Activated CD8-positive, alpha-beta T cell treated with anti-CD3 and anti-CD28 coated beads, Interleukin-2, amount 10 ng/mL, durations not matched to agents 7 days and 5 days (primary cell): ENCODE results near the gene CTR9. TPM values are rescaled to one million over a fixed set of nuclear protein-coding genes. Genes with fewer than 3 reads are reported as not detected.

Experiments
- ATAC-seq: fragments of 150-1000 bp; cut with Tn5 transposase; one replicate; pipeline ENCODE4 v1.10.0; 2021; ENCODE audit warnings: moderate library complexity
- CTCF ChIA-PET: fragments of 350-600 bp; sonication (Branson Sonifier 250); formaldehyde crosslinking; loops from one replicate; lab custom pipeline; 2021; ENCODE audit warnings: antibody characterized with exemption; lab: Charles Lee
- POLR2A ChIA-PET: fragments of 350-600 bp; sonication (Branson Sonifier 250); formaldehyde crosslinking; loops from one replicate; lab custom pipeline; 2021; ENCODE audit warnings: antibody characterized with exemption; lab: Charles Lee
- DNase-seq: peaks from one replicate; pipeline ENCODE4 v3.0.0-alpha.2; 2020
- H3K27ac Mint-ChIP-seq: one replicate; pipeline ENCODE4 v1.8.0; 2021; ENCODE audit warnings: mild to moderate bottlenecking, mixed read lengths
- H3K27me3 Mint-ChIP-seq: one replicate; pipeline ENCODE4 v1.8.0; 2021; ENCODE audit warnings: low read depth, mixed read lengths
- H3K36me3 Mint-ChIP-seq: one replicate; pipeline ENCODE4 v1.8.0; 2021; ENCODE audit warnings: low read depth, mixed read lengths
- H3K4me1 Mint-ChIP-seq: one replicate; pipeline ENCODE4 v1.8.0; 2021; ENCODE audit warnings: low read depth, mixed read lengths
- H3K4me3 Mint-ChIP-seq: one replicate; pipeline ENCODE4 v1.8.0; 2021; ENCODE audit warnings: mild to moderate bottlenecking, mixed read lengths
- H3K9me3 Mint-ChIP-seq: one replicate; pipeline ENCODE4 v1.8.0; 2022; ENCODE audit warnings: mixed read lengths; ENCODE audit not compliant: insufficient read depth
- total RNA-seq, 2 experiments: library from RNA; stranded (reverse); gene quantifications; one replicate each; pipeline ENCODE4 v1.2.3, GENCODE V29; 2021

The CTR9 gene
- total RNA-seq, 2 experiments from 2014 or later: 43.4 to 44.0 TPM

DNA sequence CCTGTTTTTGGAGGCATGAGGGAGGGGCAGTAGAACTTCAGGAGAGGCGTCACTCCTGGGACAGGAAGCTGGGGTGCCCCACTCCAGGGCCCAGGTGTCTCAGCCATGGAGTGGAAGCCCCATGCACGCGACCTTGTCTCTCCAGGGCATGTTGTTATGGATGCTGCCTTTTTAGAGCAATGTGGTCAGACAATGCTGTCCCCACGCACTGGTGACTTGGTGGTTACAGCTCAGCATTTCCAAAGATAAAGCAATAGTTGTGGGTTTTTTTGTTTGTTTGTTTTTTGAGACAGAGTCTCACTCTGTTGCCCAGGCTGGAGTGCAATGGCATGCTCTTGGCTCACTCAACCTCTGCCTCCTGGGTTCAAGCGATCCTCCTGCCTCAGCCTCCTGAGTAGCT lies 35.4 kb downstream of the CTR9 start:
- peaks cover 8% of the 10 kb centered on the region for H3K27me3 Mint-ChIP-seq
- H3K9me3 Mint-ChIP-seq: no peaks in the 10 kb centered on the region
- DNase-seq (no peak), ATAC-seq (no peak)
- POLR2A ChIA-PET: no interaction called here
- no peaks in the 10 kb centered on the region for H3K4me1 Mint-ChIP-seq
- H3K36me3 Mint-ChIP-seq: no peaks in the 10 kb centered on the region
- CTCF ChIA-PET: interaction anchor here (0.6 to 1.0 kb wide), 2 partner anchors 15 to 17 kb away, joined by 3 to 4 read pairs; no protein-coding TSS in a partner anchor
- H3K4me3 Mint-ChIP-seq: no peak overlapping the region
- H3K27ac Mint-ChIP-seq: no peak overlapping the region

DNA sequence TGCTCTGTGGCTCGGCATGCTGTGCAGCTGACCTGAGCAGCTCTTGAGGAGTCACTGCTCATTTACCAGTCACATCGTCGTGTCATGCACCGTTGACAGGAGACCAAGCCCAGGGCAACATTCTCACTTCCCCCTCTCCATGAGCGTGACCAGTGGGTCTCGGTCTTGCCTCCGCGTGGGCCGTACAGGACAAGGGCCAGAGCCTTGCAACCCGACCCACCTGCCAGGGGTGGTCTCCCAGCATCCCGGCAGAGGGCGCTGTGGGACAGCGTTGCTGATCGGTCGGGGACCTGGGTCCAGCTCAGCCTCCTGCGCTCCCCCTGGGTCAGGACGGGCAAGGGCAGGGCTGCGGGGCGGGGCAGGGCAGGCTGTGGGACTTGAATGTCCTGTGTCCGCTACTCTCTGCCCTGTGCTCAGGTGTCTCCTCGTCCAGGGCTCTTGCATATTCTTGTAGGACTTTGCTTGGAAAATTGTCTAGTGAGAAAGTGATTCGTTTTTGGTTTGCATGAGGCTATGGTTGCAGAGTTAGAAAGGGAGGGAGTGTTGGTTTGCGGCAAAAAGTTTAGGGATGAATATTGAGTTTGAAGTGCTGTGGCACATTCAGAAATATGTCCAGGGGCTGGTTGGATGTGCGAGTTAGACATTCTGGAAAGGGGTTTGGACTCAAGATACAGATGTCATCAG lies 41.5 kb downstream of the CTR9 start:
- H3K36me3 Mint-ChIP-seq: peaks cover 29% of the 10 kb centered on the region
- H3K4me1 Mint-ChIP-seq: peaks cover 36% of the 10 kb centered on the region
- H3K27ac Mint-ChIP-seq: no peak overlapping the region
- DNase-seq (peak; percentile 88), ATAC-seq (peak; percentile 87)
- H3K27me3 Mint-ChIP-seq: peaks cover 16% of the 10 kb centered on the region
- no peaks in the 10 kb centered on the region for H3K9me3 Mint-ChIP-seq
- POLR2A ChIA-PET: interaction anchor here (0.6 to 3.7 kb wide), 5 partner anchors 11 to 230 kb away, joined by 3 to 38 read pairs (median 8); partner anchors contain the start of genes EIF4G2 and ZBED5
- CTCF ChIA-PET: interaction anchor here (0.6 to 7.7 kb wide), 62 partner anchors 10 to 1057 kb away, joined by 3 to 78 read pairs (median 5); partner anchors contain the start of genes CTR9, EIF4G2 and ZBED5
- H3K4me3 Mint-ChIP-seq: no peak overlapping the region

- DNase-seq: no peak
- ChIA-PET CTCF (interaction anchor here (0.7 to 7.7 kb wide), 50 partner anchors 9 to 994 kb away, joined by 3 to 78 read pairs (median 6); partner anchors contain the start of genes CTR9, EIF4G2 and ZBED5), POLR2A (interaction anchor here (0.7 to 3.7 kb wide), 4 partner anchors 9 to 64 kb away, joined by 3 to 38 read pairs (median 10); partner anchors contain the start of genes EIF4G2 and ZBED5)
- peaks cover 46% of the 10 kb centered on the region for H3K4me1 Mint-ChIP-seq
- no peak for ATAC-seq
- H3K27ac Mint-ChIP-seq: peak overlapping the region; percentile 40
- H3K36me3 Mint-ChIP-seq: peaks cover 37% of the 10 kb centered on the region
- no peaks in the 10 kb centered on the region for H3K9me3 Mint-ChIP-seq
- H3K27me3 Mint-ChIP-seq: peaks cover 16% of the 10 kb centered on the region
- peak overlapping the region; percentile 45 for H3K4me3 Mint-ChIP-seq
Observed at GRCh38 chr11:10793470-10794255, 42.6 kb downstream of the CTR9 start.

- ChIA-PET CTCF (interaction anchor here (1.0 to 2.2 kb wide), 3 partner anchors 8 to 231 kb away, joined by 3 to 9 read pairs (median 3); no protein-coding TSS in a partner anchor), POLR2A (interaction anchor here (0.7 to 2.2 kb wide), 4 partner anchors 8 to 419 kb away, joined by 3 to 24 read pairs (median 5); partner anchors contain the start of gene EIF4G2)
- Mint-ChIP-seq H3K9me3 (no peaks in the 10 kb centered on the region), H3K4me3 (no peak overlapping the region), H3K4me1 (peaks cover 71% of the 10 kb centered on the region), H3K27me3 (peaks cover 8% of the 10 kb centered on the region), H3K27ac (peak overlapping the region; percentile 40), H3K36me3 (peaks cover 63% of the 10 kb centered on the region)
- no peak for DNase-seq
- no peak for ATAC-seq
Observed at GRCh38 chr11:10796191-10796590, 45.1 kb downstream of the CTR9 start.

GRCh38 chr11:10797001-10797400 lies 46.0 kb downstream of the CTR9 start:
- DNase-seq: no peak
- Mint-ChIP-seq H3K9me3 (no peaks in the 10 kb centered on the region), H3K4me3 (no peak overlapping the region), H3K36me3 (peaks cover 71% of the 10 kb centered on the region), H3K4me1 (peaks cover 79% of the 10 kb centered on the region), H3K27me3 (peaks cover 5% of the 10 kb centered on the region), H3K27ac (peak overlapping the region; percentile 48)
- ChIA-PET POLR2A (interaction anchor here (0.7 to 4.4 kb wide), 4 partner anchors 12 to 420 kb away, joined by 3 to 56 read pairs (median 14); partner anchors contain the start of gene EIF4G2), CTCF (interaction anchor here (2.2 kb wide), 1 partner anchor 26 kb away, joined by 9 read pairs; no protein-coding TSS in a partner anchor)
- ATAC-seq: no peak

- no peak overlapping the region for H3K27ac Mint-ChIP-seq
- H3K27me3 Mint-ChIP-seq: peaks cover 5% of the 10 kb centered on the region
- DNase-seq (no peak), ATAC-seq (no peak)
- H3K4me3 Mint-ChIP-seq: no peak overlapping the region
- H3K4me1 Mint-ChIP-seq: peaks cover 80% of the 10 kb centered on the region
- H3K9me3 Mint-ChIP-seq: no peaks in the 10 kb centered on the region
- POLR2A ChIA-PET: interaction anchor here (1.2 to 4.4 kb wide), 2 partner anchors 11 to 60 kb away, joined by 5 to 56 read pairs; partner anchors contain the start of gene EIF4G2
- CTCF ChIA-PET: interaction anchor here (2.8 kb wide), 1 partner anchor 27 kb away, joined by 17 read pairs; no protein-coding TSS in a partner anchor
- peaks cover 76% of the 10 kb centered on the region for H3K36me3 Mint-ChIP-seq
Observed at GRCh38 chr11:10797531-10797930, 46.5 kb downstream of the CTR9 start.

DNA sequence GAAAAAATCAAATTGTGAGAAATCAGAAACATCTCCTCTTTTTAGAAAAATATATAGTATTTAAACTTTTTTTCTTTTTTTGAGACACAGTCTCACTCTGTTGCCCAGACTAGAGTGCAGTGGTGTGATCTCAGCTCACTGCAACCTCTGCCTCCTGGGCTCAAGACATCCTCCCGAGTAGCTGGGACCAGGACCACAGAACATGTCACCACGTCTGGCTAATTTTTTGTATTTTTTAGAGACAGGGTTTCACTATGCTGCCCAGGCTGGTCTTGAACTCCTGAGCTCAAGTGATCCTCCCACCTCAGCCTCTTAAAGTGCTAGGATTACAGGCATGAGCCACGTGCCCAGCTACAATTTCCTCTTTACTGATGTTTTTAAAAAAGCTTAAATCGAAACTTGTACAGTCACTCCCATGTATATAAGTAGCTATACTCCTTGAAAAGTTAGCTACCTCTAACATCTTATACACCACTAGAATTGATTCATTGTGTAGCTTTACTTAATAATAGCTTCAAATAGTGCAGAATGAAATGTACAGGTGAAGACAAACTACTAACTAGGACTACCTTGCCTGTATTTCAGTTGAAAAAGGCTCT lies 47.4 kb downstream of the CTR9 start:
- Mint-ChIP-seq H3K4me1 (peaks cover 74% of the 10 kb centered on the region), H3K27ac (peak overlapping the region; percentile 33), H3K9me3 (no peaks in the 10 kb centered on the region), H3K4me3 (no peak overlapping the region), H3K36me3 (peaks cover 84% of the 10 kb centered on the region), H3K27me3 (no peaks in the 10 kb centered on the region)
- CTCF ChIA-PET: interaction anchor here (1.1 to 2.8 kb wide), 3 partner anchors 11 to 80 kb away, joined by 4 to 17 read pairs (median 5); partner anchors contain the start of gene EIF4G2
- ATAC-seq (no peak), DNase-seq (no peak)
- POLR2A ChIA-PET: interaction anchor here (1.0 to 4.4 kb wide), 2 partner anchors 10 to 60 kb away, joined by 4 to 56 read pairs; partner anchors contain the start of genes EIF4G2 and ZBED5

- no peaks in the 10 kb centered on the region for H3K9me3 Mint-ChIP-seq
- H3K27ac Mint-ChIP-seq: peak overlapping the region; percentile 71
- ATAC-seq (peak; percentile 2), DNase-seq (no peak)
- H3K36me3 Mint-ChIP-seq: peaks cover 92% of the 10 kb centered on the region
- CTCF ChIA-PET: interaction anchor here (1.5 to 2.8 kb wide), 3 partner anchors 30 to 79 kb away, joined by 4 to 17 read pairs (median 5); no protein-coding TSS in a partner anchor
- H3K4me1 Mint-ChIP-seq: peaks cover 78% of the 10 kb centered on the region
- POLR2A ChIA-PET: interaction anchor here (2.0 to 4.4 kb wide), 2 partner anchors 9 to 57 kb away, joined by 10 to 56 read pairs; partner anchors contain the start of genes EIF4G2 and ZBED5
- H3K4me3 Mint-ChIP-seq: no peak overlapping the region
- H3K27me3 Mint-ChIP-seq: no peaks in the 10 kb centered on the region
Observed at GRCh38 chr11:10800292-10800691, 49.2 kb downstream of the CTR9 start.

DNA sequence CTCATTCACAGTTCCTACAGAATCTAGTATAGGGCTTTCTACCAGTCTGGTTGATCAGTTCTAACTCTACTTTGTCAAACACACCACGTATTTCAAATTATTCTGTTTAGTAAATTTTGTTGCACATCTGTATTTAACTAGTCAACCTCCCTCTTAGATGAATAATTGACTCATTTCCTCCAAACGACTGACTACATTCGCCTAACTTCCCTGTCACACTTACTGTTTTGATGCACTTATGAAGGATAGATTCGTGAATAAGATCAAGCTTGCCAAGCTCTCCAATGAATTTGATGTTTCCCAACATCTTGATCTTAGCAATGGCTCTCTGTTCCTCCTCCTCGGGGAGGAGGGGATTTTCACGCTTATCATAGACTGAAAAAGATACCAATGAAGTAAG lies 52.6 kb downstream of the CTR9 start:
- H3K4me1 Mint-ChIP-seq: peaks cover 78% of the 10 kb centered on the region
- no peak overlapping the region for H3K27ac Mint-ChIP-seq
- H3K27me3 Mint-ChIP-seq: no peaks in the 10 kb centered on the region
- peaks cover 94% of the 10 kb centered on the region for H3K36me3 Mint-ChIP-seq
- DNase-seq (no peak), ATAC-seq (no peak)
- CTCF ChIA-PET: interaction anchor here (0.6 to 4.8 kb wide), 7 partner anchors 11 to 224 kb away, joined by 3 to 50 read pairs (median 4); no protein-coding TSS in a partner anchor
- POLR2A ChIA-PET: interaction anchor here (0.6 to 2.0 kb wide), 6 partner anchors 8 to 493 kb away, joined by 3 to 8 read pairs (median 6); partner anchors contain the start of gene ZBED5
- no peak overlapping the region for H3K4me3 Mint-ChIP-seq
- no peaks in the 10 kb centered on the region for H3K9me3 Mint-ChIP-seq

- no peak for DNase-seq
- ATAC-seq: no peak
- H3K9me3 Mint-ChIP-seq: no peaks in the 10 kb centered on the region
- ChIA-PET CTCF (interaction anchor here (1.7 kb wide), 1 partner anchor 13 kb away, joined by 10 read pairs; no protein-coding TSS in a partner anchor), POLR2A (interaction anchor here (5.7 to 5.9 kb wide), 2 partner anchors 13 to 52 kb away, joined by 38 to 226 read pairs; partner anchors contain the start of gene ZBED5)
- H3K4me1 Mint-ChIP-seq: peaks cover 69% of the 10 kb centered on the region
- peaks cover 73% of the 10 kb centered on the region for H3K36me3 Mint-ChIP-seq
- H3K27me3 Mint-ChIP-seq: no peaks in the 10 kb centered on the region
- peak overlapping the region; percentile 48 for H3K27ac Mint-ChIP-seq
- peak overlapping the region; percentile 42 for H3K4me3 Mint-ChIP-seq
Observed at GRCh38 chr11:10805741-10806140, 54.7 kb downstream of the CTR9 start.
